CD1c-positive myeloid dendritic cell (primary cell): ENCODE measurements around the gene ASPSCR1.

Source experiments
- DNase-seq: peaks from one replicate; pipeline ENCODE4 v3.0.0-alpha.2; 2016; ENCODE audit errors: extremely low spot score

The ASPSCR1 gene

GRCh38 chr17:81960130-81960958, 17.1 kb upstream of the ASPSCR1 start:
- DNase-seq = no peak

GRCh38 chr17:81961087-81961511, 16.3 kb upstream of the ASPSCR1 start, which contains the start of gene NOTUM:
TSS of gene NOTUM (minus strand) at chr17:81961187. CDS start at chr17:81960909, 278 bp downstream.
- DNase-seq = peak; percentile 16

- DNase-seq = no peak
Observed at GRCh38 chr17:81961521-81962498, 15.6 kb upstream of the ASPSCR1 start.

GRCh38 chr17:81962499-81963441, 14.7 kb upstream of the ASPSCR1 start:
- DNase-seq = no peak

- no peak for DNase-seq
Observed at GRCh38 chr17:81964081-81964849, 13.2 kb upstream of the ASPSCR1 start.

GRCh38 chr17:81966343-81967243, 10.8 kb upstream of the ASPSCR1 start:
- DNase-seq = peak; percentile 53

GRCh38 chr17:81967244-81967532, 10.2 kb upstream of the ASPSCR1 start:
- no peak for DNase-seq

GRCh38 chr17:81967533-81968395, 9.7 kb upstream of the ASPSCR1 start:
- peak; percentile 90 for DNase-seq

GRCh38 chr17:81968396-81968745, 9.1 kb upstream of the ASPSCR1 start:
- DNase-seq = no peak

- DNase-seq = no peak
Observed at GRCh38 chr17:81968850-81969812, 8.3 kb upstream of the ASPSCR1 start.

GRCh38 chr17:81973432-81973831, 4.0 kb upstream of the ASPSCR1 start:
- no peak for DNase-seq

GRCh38 chr17:81976332-81977210, 858 bp upstream of the ASPSCR1 start:
- DNase-seq = peak; percentile 58

- DNase-seq = no peak
Observed at GRCh38 chr17:81978524-81979298, 1.3 kb downstream of the ASPSCR1 start.

GRCh38 chr17:81980122-81980521, 2.7 kb downstream of the ASPSCR1 start:
- no peak for DNase-seq

GRCh38 chr17:81980707-81981343, 3.4 kb downstream of the ASPSCR1 start:
- no peak for DNase-seq
